ENCODE measurements around the gene RPS6KA4.
"Not testable (repeated sequence)": the region's sequence is repeated elsewhere in the genome, so short reads cannot be mapped to it uniquely, and the experiment has no call there.

Gene RPS6KA4

DNA sequence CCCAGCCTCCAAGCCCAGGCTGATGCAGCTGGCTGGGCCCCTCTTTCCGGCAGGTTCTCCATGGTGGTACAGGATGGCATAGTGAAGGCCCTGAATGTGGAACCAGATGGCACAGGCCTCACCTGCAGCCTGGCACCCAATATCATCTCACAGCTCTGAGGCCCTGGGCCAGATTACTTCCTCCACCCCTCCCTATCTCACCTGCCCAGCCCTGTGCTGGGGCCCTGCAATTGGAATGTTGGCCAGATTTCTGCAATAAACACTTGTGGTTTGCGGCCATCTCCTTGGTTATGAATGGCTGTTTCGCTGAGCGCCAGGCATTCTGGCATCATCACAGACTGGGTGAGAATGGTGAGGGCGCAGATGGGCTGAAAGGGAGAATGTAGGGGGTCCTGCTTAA is 37.4 kb upstream of the RPS6KA4 start:
- DNase-seq (ENCODE audit: extremely low read depth, low read depth) = no peak
- no peak overlapping the region for H3K4me3 ChIP-seq (replicated peaks; ENCODE audit: low read depth, low read length)
- TF ChIP-seq, protein P1, sequence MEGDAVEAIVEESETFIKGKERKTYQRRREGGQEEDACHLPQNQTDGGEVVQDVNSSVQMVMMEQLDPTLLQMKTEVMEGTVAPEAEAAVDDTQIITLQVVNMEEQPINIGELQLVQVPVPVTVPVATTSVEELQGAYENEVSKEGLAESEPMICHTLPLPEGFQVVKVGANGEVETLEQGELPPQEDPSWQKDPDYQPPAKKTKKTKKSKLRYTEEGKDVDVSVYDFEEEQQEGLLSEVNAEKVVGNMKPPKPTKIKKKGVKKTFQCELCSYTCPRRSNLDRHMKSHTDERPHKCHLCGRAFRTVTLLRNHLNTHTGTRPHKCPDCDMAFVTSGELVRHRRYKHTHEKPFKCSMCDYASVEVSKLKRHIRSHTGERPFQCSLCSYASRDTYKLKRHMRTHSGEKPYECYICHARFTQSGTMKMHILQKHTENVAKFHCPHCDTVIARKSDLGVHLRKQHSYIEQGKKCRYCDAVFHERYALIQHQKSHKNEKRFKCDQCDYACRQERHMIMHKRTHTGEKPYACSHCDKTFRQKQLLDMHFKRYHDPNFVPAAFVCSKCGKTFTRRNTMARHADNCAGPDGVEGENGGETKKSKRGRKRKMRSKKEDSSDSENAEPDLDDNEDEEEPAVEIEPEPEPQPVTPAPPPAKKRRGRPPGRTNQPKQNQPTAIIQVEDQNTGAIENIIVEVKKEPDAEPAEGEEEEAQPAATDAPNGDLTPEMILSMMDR (IDR thresholded peaks at IDR 0.05; ENCODE audit: low read depth, low read length, missing control alignments) = no peak

DNA sequence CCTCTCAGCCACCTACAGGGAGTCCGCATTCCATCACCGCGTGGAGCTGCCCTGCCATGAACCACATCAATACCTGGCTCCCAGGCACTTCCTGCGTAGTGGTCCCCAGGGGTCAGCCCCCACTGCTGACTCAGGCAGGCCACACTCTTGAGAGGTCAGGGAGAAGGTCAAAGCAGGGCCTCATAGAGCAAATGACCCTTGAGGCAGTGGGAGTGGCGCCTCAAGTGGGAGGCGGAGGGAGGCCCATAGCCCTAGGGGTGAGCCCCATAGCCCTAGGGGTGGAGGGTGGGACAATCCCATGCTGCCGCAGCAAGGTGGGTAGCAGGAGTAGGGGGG is 36.1 kb upstream of the RPS6KA4 start:
- DNase-seq (ENCODE audit: extremely low read depth, low read depth) = no peak
- TF ChIP-seq, protein P1 (IDR thresholded peaks at IDR 0.05; ENCODE audit: low read depth, low read length, missing control alignments) = no peak
- no peak overlapping the region for H3K4me3 ChIP-seq (replicated peaks; ENCODE audit: low read depth, low read length)

DNA sequence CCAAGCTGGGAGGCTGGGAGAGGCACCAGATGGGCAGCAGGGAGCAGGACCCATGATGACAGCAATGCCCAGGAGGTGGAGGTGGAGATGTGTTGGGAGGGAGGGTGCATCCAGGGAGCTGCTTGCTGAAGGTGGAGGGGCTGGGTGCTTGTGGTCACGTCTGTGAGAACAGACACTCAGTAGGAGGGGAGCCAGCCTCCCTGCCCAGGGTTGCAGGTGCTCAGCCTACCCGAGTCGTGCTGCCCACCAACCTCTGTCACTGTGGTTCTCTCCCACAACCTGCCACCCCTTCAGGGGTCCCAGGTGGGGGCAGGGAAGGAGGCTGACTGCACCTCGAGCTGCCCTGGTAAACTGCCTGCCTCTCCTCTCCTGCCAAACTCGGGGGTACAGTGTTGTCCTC is 35.6 kb upstream of the RPS6KA4 start:
- TF ChIP-seq, protein P1 (IDR thresholded peaks at IDR 0.05; ENCODE audit: low read depth, low read length, missing control alignments) = no peak
- DNase-seq (ENCODE audit: extremely low read depth, low read depth) = no peak
- no peak overlapping the region for H3K4me3 ChIP-seq (replicated peaks; ENCODE audit: low read depth, low read length)

DNA sequence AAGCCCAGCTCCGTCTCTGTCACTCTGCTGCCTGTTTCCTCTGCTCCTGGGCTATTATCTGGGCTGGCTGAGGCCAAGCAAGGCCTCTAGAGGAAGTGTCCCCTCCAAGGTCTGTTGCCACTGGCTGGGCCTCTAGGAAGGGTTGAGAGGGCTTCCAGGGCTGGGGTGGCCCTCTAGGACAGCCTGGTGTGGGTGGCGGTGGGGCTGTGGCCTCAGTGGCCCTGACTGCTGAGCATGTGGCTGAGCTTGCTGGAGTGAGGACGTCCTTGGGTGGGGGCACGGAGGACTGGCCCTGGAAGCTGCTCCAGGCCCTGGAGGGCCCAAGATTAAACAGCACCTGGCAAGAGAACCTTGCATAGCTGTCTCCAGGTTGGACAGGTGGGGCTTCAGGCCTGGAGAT is 35.0 kb upstream of the RPS6KA4 start:
- H3K4me3 ChIP-seq (replicated peaks; ENCODE audit: low read depth, low read length); DNase-seq (ENCODE audit: extremely low read depth, low read depth): not testable (repeated sequence)

DNA sequence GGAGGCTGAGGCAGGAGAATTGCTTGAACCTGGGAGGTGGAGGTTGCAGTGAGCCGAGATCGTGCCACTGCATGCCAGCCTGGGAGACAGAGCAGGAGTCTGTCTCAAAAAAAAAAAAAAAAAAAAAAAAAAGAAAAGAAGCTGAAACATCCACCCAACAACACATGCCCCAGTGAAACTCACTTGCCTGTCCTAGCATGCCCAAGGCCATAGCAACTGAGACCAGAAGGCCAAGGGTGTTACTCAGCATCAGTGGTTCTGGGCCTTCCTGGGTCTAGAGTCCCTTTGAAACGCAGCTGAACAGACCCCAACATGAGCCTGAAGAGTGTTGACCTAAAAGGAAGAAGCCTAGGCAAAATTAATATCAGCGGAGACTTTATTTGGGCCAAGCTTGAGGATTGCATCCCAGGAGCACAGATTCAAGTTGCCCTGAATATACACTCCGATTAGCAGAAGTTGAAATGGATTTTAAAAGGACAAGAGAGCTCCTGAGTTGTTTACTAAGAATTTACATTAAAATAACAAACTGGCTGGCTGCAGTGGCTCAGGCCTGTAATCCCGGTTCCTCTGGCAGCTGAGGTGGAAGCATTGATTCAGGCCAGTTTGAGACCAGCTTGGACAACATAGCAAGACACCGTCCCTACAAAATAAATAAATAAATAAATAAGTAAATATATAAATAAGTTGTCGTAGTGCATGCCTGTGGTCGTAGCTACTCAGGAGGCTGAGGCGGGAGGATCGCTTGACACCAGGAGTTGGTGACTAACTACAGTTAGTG is 34.1 kb upstream of the RPS6KA4 start:
- no peak for DNase-seq (ENCODE audit: extremely low read depth, low read depth)
- no peak overlapping the region for H3K4me3 ChIP-seq (replicated peaks; ENCODE audit: low read depth, low read length)
- TF ChIP-seq, protein P1 (IDR thresholded peaks at IDR 0.05; ENCODE audit: low read depth, low read length, missing control alignments) = no peak

DNA sequence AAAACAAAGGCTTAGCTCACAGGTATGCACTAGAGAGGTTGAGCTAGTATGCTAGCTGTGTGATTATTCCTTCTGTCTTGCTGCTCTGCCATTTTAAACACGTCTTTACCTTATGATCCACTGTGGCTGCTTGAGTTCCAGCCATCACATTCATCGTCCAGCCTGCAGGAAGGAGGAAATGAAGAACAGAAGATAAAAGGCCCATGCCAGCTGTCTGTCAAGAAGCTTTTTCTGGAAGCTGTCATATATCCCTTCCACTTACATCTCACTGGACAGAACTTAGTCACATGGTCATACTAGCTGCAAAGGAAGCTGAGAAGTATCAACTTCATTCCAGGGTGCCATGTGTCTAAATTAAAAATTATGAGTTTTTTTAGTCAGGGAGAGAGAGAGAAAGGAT is 31.6 kb upstream of the RPS6KA4 start:
- no peak overlapping the region for H3K4me3 ChIP-seq (replicated peaks; ENCODE audit: low read depth, low read length)
- TF ChIP-seq, protein P1 (IDR thresholded peaks at IDR 0.05; ENCODE audit: low read depth, low read length, missing control alignments) = no peak
- DNase-seq (ENCODE audit: extremely low read depth, low read depth) = no peak

DNA sequence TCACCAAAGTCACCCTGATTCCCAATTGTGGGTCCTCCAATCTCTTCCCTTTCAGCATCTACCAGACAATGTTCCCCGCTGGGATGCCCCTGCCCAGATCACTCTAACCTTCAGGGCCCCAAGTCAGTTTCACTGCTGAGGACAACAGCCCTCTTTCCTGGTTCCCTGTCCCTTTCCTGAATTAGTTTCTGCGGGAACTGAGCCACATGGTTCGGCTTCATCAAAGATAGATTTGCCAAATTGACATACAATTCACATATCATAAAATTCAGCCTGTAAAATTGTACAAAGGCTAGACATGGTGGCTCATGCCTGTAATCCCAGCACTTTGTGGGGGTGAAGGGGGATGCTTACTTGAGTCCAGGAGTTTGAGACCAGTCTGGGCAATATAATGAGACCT is 31.0 kb upstream of the RPS6KA4 start:
- no peak for DNase-seq (ENCODE audit: extremely low read depth, low read depth)
- no peak overlapping the region for H3K4me3 ChIP-seq (replicated peaks; ENCODE audit: low read depth, low read length)
- TF ChIP-seq, protein P1 (IDR thresholded peaks at IDR 0.05; ENCODE audit: low read depth, low read length, missing control alignments) = no peak

Measured in HFF-Myc (cell line).